Fibroblast of the conjunctiva (primary cell): Measurements from ENCODE around the gene DOCK6.
A peak's percentile ranks its signal among the peaks of the same experiment; 100 is the strongest.

Source experiments
- DNase-seq: peaks from one replicate; pipeline ENCODE4 v3.0.0-alpha.2; 2010; ENCODE audit warnings: low read depth

Gene DOCK6

GRCh38 chr19:11247391-11247790, 14.9 kb downstream of the DOCK6 start:
- no peak for DNase-seq

DNA sequence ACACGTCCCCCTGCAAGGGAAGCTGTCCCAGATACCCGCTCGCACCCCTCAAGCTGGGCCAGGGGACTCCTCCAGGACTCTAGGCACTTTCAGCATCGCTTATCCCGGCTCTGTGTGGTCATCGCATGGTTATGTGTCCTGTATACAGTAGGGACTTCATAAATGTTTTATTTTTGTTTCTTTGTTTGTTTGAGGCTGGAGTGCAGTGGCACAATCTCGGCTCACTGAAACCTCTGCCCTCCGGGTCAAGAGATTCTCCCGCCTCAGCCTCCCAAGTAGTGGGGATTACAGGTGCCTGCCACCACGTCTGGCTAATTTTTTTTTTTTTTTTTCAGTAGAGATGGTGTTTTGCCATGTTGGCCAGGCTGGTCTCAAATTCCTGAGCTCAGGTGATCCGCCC, 15.4 kb downstream of the DOCK6 start:
- DNase-seq = no peak

GRCh38 chr19:11244846-11245589, 17.3 kb downstream of the DOCK6 start:
- no peak for DNase-seq

DNA sequence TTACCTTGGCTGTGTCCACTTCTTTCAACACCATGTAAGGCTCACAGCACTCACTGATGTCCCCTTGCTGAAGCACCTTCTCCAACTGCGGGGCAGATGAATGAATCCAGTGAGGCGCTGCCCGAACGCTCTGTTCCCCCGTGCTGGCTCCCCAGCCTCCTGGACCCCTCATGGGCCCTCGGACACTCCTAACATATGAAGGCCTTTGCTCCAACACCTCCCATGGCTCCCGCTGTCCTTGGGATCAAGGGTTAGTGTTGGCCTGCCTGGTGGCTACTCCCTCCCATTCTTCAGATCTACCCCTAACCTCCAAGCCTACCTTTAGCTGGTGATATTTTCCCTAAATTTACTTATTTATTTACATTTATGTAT, 18.5 kb downstream of the DOCK6 start:
- no peak for DNase-seq

- DNase-seq = peak; percentile 56
These were observed 19.2 kb downstream of the DOCK6 start for GRCh38 chr19:11242864-11243797.

DNA sequence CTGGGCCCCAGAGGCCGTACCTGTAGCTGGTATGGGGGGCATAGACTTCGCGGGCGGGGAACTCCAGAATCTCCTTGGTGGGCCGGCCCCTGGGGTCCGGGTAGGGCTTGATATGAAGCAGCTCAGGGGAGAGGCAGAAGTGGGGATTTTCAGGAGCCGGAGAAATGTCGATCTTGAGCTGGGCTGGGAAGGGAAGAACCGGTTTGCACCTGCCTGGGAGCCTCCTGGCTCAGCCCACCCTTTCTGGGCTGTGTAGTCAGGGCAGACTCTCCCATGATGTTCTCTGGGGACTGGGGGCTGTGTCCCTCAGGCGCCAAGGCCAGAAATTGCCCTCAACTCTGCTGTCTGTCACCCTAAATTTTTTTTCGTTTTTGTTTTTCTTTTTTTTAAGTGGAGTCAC, 20.3 kb downstream of the DOCK6 start:
- no peak for DNase-seq

GRCh38 chr19:11240008-11240444, 22.3 kb downstream of the DOCK6 start:
- DNase-seq = no peak

DNA sequence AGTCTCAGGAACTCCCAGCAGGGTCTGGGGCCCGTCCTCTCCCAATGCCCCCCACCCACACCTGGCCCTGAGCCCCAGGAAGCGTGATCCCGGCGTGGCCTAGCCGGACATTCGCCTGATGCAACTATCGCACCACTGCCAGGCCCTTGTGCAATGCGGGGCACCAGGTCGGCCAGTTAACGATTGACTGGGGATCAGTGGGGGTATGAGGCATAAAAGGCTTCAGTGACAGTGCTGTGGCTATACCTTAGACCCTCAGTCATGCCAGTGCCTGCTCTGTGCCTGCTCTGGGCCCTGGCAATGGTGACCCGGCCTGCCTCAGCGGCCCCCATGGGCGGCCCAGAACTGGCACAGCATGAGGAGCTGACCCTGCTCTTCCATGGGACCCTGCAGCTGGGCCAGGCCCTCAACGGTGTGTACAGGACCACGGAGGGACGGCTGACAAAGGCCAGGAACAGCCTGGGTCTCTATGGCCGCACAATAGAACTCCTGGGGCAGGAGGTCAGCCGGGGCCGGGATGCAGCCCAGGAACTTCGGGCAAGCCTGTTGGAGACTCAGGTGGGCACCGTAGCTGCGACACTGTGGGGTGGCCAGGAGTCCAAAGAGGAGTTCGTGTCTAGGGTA, 22.8 kb downstream of the DOCK6 start, which contains the start of gene ANGPTL8:
ANGPTL8 (plus strand) TSS at position 243 of the 624 bp plus-strand sequence; CDS start at position 262, 19 bp downstream.
- no peak for DNase-seq

- DNase-seq = no peak
These were observed 23.4 kb downstream of the DOCK6 start for GRCh38 chr19:11238781-11239376.

DNA sequence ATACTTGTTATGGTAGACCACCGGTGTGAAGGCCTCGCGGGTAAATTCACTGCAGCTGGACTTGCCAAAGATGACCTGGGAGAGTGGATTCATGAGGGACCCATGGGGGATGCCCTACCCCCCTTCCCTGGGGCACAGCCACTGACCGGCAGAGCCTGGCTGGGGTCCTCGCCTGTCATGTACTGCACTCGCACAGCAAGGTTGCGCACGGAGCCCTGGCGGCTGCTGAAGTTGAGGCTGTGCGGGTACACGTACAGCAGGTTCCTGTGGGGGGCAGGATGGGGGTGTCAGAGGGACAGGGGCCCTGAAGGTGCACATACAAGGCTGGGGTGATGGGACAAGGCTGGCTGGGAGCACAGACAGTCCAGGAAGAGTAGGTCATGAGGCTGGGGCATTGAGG, 24.3 kb downstream of the DOCK6 start:
- no peak for DNase-seq

GRCh38 chr19:11237321-11237720, 25.0 kb downstream of the DOCK6 start:
- DNase-seq = no peak

DNA sequence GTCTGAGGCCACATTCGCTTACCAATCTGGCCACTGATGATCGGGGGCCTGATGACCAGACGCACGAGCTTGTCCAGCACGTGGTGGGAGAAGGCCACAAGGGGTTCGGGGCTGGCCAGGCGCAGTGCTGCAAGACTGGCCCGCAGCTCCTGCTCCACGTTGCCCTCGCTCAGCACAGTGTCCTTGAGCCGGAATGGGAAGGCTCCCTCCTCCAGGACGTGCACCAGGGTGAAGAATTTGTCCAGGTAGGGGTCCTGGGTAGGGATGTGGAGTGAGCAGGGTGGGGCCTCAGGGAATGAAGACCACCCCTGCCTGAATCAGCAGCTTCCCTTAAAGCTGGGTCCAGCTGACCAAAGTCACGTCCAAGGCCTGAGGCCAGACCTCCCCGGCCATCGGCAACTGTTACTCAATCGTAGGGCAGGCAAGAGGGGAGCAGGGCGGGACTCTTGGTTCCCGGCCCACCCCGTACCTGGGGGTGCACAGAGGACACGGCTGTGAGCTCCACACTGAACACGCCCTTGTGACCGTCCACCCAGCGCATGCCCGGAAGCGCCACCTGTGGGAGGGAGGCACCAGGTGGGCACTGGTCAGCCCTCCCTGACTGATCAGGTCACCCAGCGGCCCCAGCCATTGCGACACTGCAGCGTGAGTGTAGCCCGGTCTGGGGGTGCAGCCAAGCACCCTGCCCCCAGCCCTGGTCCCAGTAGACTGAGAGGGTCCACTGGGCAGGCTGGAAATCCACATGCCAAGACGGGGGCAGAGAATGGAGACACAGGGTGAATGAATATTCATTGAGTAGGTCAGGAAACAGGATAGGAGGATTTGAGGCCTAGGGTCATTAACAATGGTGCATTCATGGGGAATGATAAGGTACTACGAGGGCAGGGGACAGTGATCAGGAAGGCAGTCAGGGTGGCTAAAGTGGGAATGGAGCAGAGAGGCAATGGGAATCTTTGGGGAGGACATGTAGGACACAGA, 25.7 kb downstream of the DOCK6 start:
- DNase-seq = no peak

DNA sequence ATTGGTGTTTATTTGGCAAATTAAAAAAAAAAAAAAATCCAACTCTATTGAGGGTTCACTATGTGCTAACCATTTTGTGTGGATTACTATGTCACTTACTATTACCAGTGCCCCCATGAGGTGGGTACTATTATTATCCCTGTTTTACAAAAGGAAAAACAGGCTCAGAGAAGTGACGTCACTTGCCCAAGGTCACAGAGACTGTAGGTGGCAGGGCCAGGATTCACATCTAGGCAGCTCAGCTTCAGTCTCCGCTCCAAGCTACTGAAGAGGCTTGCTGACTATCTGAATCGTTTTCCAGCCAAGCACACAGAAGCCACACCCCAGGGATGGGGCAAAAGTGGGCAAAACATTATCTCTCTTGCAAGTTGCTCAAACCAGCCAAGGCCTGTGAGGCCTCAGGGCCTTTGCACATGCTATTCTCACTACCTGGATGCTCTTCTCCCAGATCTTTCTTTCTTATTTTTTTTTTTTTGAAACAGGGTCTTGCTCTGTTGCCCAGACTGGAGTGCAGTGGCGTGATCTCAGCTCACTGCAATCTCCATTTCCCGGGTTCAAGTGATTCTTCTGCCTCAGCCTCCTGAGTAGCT, 27.7 kb downstream of the DOCK6 start:
- DNase-seq = no peak

- DNase-seq = no peak
These were observed 29.3 kb downstream of the DOCK6 start for GRCh38 chr19:11233073-11233472.

GRCh38 chr19:11232555-11232954, 29.8 kb downstream of the DOCK6 start:
- DNase-seq = no peak

DNA sequence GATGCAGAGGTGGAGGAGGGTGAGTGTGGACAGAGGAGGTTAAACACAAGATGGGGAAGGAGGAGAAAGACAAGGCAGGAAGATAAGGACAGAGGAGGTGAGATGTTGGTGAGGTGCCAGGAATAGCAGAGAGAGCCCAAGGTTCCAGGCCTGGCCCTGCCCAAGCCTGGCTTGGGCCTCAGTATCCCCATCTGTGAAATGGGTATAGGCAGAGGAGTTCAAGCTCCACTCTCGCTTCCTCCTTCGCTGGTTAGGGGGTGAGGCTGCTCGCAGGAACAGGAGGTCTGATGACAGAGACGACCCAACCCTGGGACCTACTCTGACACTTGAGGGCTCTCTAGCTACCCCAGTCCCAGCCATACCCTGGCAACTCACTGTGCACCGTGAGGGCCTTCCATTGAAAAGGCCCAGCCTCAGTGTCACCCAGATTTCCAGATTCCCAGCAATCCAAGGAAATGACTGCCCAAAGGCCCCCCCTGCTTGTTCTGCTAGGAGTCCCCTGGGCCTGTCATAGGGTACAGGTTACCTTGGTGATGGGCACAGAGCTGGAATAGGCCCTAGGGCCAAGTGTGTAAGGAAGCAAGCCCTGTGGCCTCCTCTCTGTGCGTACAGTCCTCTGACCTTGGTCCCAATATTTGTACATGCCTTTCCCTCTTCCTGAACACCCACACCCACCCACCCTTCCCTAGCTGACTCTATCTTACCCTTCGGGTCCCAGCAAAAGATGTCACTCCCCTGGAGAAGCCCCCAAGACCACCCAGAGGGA, 31.5 kb downstream of the DOCK6 start:
- DNase-seq = no peak

DNA sequence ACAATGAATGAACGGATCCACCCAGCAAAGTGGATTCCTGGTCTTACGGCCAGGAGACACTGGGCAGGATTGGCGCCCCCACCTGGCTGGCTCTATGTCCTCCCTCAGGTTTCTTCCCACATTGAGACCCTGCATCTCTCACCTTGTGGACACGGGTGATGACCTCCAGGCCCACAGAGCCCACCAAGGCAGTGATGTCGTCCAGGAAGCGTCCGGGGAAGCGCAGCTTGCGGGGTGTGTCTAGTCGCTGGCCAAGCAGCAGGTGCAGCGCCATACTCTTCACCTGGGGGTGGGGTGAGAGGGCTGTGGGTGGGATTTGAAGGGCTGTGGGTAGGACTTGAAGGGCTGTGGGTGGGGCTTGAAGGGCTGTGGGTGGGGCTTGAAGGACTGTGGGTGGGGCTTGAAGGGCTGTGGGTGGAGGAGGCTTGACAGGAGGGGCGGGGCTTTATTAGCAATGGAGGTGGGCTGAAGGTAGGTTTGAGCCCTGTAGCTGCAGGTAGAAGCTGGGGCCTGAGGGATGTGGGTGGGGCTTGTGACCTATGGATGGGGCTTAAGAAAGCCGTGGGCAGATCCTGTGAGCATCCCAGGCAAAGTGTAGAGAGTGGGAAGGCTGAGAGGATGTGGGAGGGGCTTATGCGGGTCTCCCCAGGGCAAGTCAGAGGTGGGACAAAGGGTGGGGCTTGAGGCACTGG, 35.0 kb downstream of the DOCK6 start:
- DNase-seq = no peak

- no peak for DNase-seq
These were observed 35.6 kb downstream of the DOCK6 start for GRCh38 chr19:11226716-11227166.

- DNase-seq = no peak
These were observed 36.5 kb downstream of the DOCK6 start for GRCh38 chr19:11225815-11226214.
